ENCODE measurements around the gene LMNA. TPM values are rescaled to one million over a fixed set of nuclear protein-coding genes. Genes with fewer than 3 reads are reported as not detected.
A peak's percentile ranks its signal among the peaks of the same experiment; 100 is the strongest.

LMNA gene
- total RNA-seq, 1 experiment from 2014 or later = 499 TPM

- no peaks in the 10 kb centered on the region for H3K4me1 Mint-ChIP-seq (ENCODE audit: low read depth, unreplicated experiment)
- BruUV-seq (replicated peaks) = no TSS peak
These were observed 34.7 kb upstream of the LMNA start for GRCh38 chr1:156079762-156080161.

GRCh38 chr1:156080241-156080862 is 34.2 kb upstream of the LMNA start:
- TF ChIP-seq, protein P1, sequence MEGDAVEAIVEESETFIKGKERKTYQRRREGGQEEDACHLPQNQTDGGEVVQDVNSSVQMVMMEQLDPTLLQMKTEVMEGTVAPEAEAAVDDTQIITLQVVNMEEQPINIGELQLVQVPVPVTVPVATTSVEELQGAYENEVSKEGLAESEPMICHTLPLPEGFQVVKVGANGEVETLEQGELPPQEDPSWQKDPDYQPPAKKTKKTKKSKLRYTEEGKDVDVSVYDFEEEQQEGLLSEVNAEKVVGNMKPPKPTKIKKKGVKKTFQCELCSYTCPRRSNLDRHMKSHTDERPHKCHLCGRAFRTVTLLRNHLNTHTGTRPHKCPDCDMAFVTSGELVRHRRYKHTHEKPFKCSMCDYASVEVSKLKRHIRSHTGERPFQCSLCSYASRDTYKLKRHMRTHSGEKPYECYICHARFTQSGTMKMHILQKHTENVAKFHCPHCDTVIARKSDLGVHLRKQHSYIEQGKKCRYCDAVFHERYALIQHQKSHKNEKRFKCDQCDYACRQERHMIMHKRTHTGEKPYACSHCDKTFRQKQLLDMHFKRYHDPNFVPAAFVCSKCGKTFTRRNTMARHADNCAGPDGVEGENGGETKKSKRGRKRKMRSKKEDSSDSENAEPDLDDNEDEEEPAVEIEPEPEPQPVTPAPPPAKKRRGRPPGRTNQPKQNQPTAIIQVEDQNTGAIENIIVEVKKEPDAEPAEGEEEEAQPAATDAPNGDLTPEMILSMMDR (IDR thresholded peaks at IDR 0.05; ENCODE audit: unreplicated experiment) = no peak
- no peaks in the 10 kb centered on the region for H3K27me3 Mint-ChIP-seq (ENCODE audit: unreplicated experiment)
- CTCF ChIA-PET = no interaction called here
- intact Hi-C loops (cut with micrococcal nuclease; ENCODE audit: unreplicated experiment) = no loop called here
- H3K27ac Mint-ChIP-seq (ENCODE audit: unreplicated experiment) = no peak overlapping the region
- DNase-seq = no peak
- H3K4me1 Mint-ChIP-seq (ENCODE audit: low read depth, unreplicated experiment) = no peaks in the 10 kb centered on the region
- H3K36me3 Mint-ChIP-seq (ENCODE audit: insufficient read depth, unreplicated experiment) = peaks cover 19% of the 10 kb centered on the region
- H3K9me3 Mint-ChIP-seq (ENCODE audit: low read depth, unreplicated experiment) = no peaks in the 10 kb centered on the region
- no peak overlapping the region for H3K4me3 Mint-ChIP-seq (ENCODE audit: low read depth, unreplicated experiment)
- no TSS peak for BruUV-seq (replicated peaks)

More at GRCh38 chr1:156079762-156080161, 34.7 kb upstream of the LMNA start:
- intact Hi-C loops (cut with micrococcal nuclease; ENCODE audit: unreplicated experiment) = no loop called here
- H3K27me3 Mint-ChIP-seq (ENCODE audit: unreplicated experiment) = no peaks in the 10 kb centered on the region
- H3K4me3 Mint-ChIP-seq (ENCODE audit: low read depth, unreplicated experiment) = no peak overlapping the region
- no peak for DNase-seq
- no peaks in the 10 kb centered on the region for H3K9me3 Mint-ChIP-seq (ENCODE audit: low read depth, unreplicated experiment)
- H3K27ac Mint-ChIP-seq (ENCODE audit: unreplicated experiment) = no peak overlapping the region
- peaks cover 19% of the 10 kb centered on the region for H3K36me3 Mint-ChIP-seq (ENCODE audit: insufficient read depth, unreplicated experiment)
- TF ChIP-seq, protein P1 (IDR thresholded peaks at IDR 0.05; ENCODE audit: unreplicated experiment) = no peak
- CTCF ChIA-PET = interaction anchor here (1.0 kb wide), 1 partner anchor 145 kb away, joined by 3 read pairs; no protein-coding TSS in a partner anchor

GRCh38 chr1:156080863-156081179 is 33.7 kb upstream of the LMNA start:
- Mint-ChIP-seq H3K4me3 (ENCODE audit: low read depth, unreplicated experiment) (peak overlapping the region; percentile 76), H3K27ac (ENCODE audit: unreplicated experiment) (no peak overlapping the region), H3K4me1 (ENCODE audit: low read depth, unreplicated experiment) (peaks cover 3% of the 10 kb centered on the region), H3K36me3 (ENCODE audit: insufficient read depth, unreplicated experiment) (peaks cover 19% of the 10 kb centered on the region), H3K9me3 (ENCODE audit: low read depth, unreplicated experiment) (no peaks in the 10 kb centered on the region), H3K27me3 (ENCODE audit: unreplicated experiment) (no peaks in the 10 kb centered on the region)
- intact Hi-C loops (cut with micrococcal nuclease; ENCODE audit: unreplicated experiment) = no loop called here
- TF ChIP-seq, protein P1 (IDR thresholded peaks at IDR 0.05; ENCODE audit: unreplicated experiment) = no peak
- CTCF ChIA-PET = no interaction called here
- no TSS peak for BruUV-seq (replicated peaks)
- DNase-seq = no peak

- peaks cover 23% of the 10 kb centered on the region for H3K36me3 Mint-ChIP-seq (ENCODE audit: insufficient read depth, unreplicated experiment)
- TF ChIP-seq, protein P1 (IDR thresholded peaks at IDR 0.05; ENCODE audit: unreplicated experiment) = no peak
- H3K27me3 Mint-ChIP-seq (ENCODE audit: unreplicated experiment) = no peaks in the 10 kb centered on the region
- H3K9me3 Mint-ChIP-seq (ENCODE audit: low read depth, unreplicated experiment) = no peaks in the 10 kb centered on the region
- no TSS peak for BruUV-seq (replicated peaks)
- peak overlapping the region; percentile 76 for H3K4me3 Mint-ChIP-seq (ENCODE audit: low read depth, unreplicated experiment)
- H3K4me1 Mint-ChIP-seq (ENCODE audit: low read depth, unreplicated experiment) = peaks cover 8% of the 10 kb centered on the region
- H3K27ac Mint-ChIP-seq (ENCODE audit: unreplicated experiment) = no peak overlapping the region
- intact Hi-C loops (cut with micrococcal nuclease; ENCODE audit: unreplicated experiment) = no loop called here
- CTCF ChIA-PET = no interaction called here
- no peak for DNase-seq
These were observed 33.2 kb upstream of the LMNA start for GRCh38 chr1:156081180-156081916.
